Amygdala (tissue), 56 donors: ENCODE results near the gene SMAD2.
"Not testable (repeated sequence)": the region's sequence is repeated elsewhere in the genome, so short reads cannot be mapped to it uniquely, and the experiment has no call there.

ENCODE experiments used
- DNase-seq, 56 donors: peaks; one replicate each; lab custom pipeline; 2025; lab: John Stamatoyannopoulos, UW

The SMAD2 gene

DNA sequence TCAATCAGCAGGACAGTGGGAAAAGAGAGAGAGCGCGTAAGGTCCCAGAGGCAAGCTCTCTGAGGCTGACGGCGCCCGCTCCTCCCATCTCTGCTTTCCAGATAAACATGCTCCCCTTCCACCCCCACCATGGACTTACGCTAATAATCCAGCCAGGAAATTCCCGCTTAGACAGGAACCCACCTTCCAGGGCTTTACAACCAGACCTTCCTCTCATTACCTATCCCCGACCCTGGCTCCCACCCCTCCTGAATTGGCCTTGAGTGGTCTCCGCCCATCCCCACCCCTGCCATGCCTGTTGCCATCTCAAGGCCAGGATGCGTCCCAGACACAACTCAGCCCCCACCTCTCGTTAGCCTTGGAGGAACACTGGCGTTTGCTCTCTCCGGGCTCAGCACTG lies 131.1 kb downstream of the SMAD2 start:
- DNase-seq: no peak

DNA sequence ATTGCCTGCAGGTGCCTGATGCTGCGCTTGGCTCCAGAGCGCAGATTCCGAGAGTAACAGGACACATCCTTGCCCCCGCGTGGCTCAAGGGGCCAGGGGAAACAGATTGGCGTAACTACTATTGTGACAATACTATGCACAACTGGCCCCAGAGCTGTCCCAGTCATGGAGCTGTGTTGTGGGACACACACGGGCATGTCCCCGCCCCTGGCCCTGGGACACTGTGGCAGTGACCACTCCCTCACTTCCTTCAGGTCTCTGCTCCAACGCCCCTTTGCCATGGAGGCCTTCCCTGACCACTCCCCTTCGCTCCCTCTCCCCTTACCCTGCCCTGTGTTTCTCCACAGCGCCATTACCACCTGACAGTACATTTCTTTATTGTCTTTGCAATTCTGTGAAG lies 132.1 kb downstream of the SMAD2 start:
- DNase-seq: no peak

DNA sequence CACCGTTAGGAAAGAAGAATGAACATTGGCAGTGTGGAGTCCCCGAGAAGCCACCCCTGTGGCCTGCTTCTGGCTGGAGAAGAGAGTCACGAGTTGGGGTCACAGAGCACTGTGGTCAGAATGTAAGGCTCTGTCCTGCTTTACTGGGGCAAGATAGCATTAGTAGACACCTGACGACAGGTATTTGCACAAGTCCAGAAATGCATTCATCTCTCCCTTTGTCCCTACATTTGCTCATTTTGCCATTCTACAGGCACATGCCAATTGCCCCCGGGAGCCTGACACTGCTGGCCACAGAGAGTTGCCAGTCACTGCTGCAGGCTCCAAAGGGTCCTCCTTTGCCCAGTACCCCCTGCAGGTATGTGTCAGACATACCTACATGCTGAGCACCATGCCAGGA lies 133.3 kb downstream of the SMAD2 start:
- no peak for DNase-seq

DNA sequence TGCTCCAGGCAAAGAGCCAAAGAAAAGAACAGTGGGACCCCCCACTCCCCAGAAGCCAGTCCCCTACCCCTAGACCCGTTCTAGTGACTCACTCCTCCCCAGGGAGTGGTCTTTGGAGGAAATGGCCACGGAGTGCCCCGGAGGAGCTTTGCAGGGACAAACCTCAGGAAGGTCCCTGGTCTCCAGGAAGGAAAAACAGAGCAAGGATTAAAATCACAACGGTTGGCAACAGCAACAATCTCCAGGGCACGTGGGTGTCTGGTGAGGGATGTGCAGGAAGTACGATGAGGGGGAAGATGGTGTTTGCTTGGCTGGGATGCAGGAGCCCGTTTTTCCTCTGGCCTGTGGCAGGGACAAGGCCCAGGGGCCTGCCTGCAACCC lies 135.0 kb downstream of the SMAD2 start:
- peak in 8 of 56 donors; percentile 1 to 39 (median 8) for DNase-seq

DNA sequence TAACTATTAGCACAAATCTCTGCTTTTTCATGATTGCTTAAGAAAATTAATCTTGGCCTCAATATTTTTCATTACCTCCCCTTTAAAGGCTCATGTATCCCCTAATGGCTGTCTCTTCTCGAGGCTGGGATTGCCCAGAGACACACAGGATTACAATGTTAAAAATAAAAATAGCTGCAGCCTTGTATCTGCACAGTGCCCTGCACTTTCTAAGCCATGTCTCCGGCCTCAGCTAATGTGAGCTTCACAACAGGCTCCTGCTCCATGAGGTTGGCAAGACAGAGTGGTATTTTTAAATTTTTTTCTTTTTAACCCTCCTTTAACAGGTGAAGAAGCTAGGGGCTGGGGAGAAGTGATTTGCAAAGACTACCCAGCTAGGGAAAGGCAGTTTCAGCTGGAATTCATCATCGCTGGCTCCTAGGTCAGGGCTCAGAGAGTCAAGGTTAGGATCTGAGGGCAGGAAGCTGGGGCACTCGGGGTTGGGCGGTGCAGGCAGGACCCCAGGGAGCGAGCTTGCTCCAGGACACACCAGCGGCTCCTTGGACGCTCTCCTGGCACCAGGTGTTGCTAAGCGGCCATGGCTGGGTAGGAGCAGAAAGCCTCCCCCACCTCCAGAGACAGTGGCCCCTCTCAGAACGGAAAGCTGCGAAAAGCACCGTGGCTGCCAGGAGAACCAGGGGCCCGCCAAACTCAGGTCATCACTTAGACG lies 135.6 kb downstream of the SMAD2 start:
- no peak for DNase-seq

DNA sequence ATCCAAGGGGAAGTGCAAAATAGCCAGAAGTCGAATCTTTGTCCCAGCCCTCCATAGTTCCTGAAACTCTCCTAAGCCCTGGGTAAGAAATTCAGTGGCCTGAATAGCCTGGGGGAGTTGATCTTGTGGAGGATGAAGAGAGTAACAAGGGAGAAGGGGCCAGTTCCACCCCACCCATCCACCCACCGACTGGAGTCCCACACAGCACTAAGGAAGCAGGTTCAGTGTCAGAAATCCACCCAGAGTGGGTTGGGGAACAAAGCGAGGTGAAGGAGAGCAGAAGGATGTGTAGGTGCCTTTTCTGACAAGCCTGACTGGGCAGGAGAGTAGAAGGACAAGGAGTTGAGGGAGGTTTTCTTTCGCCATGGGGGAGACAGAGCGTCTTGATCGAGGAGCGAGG lies 136.8 kb downstream of the SMAD2 start:
- DNase-seq: no peak

DNA sequence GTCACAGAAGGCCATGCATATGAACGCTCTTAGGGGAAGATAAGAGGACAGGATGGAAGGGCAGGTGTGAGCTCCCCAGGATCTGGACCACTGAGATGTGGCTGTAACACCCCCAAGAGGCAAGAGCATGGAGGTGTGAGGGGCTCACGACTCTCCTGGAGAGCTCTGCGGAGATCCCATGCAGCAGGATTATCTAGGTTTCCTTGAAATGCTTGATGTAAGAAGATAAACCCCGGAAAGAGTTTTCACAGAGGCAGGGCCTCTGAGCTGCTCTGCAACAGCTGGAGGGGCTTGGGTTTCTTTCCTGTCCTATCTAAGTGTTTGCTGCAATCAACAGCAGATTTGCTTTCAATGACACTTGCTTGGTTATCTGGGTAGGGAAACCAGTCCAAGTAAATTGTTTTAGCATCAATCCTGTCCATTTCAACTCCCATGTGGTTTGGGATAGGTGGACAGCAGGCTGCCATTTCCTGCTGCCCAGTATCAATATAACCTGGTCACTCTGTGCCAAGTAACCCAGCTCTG lies 138.9 kb downstream of the SMAD2 start:
- no peak for DNase-seq

DNA sequence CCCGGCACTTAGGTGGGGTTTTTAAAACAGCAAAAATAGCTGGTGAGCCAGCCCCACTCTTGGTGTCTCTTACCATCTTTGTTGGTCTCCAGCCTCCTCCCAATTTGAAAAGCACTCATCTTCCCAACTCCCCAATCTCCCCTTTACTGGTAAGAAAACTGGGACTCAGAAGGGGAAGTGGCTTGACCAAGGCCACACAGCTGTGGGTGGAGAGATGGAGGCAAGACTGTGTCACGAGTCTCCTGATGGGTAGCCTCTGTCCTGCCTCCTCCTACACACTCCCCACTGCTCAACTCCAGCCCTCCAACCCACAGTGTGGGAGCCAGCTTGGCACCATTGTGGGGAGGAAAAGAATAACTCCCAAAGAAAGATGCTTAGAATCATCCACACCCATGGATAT lies 140.4 kb downstream of the SMAD2 start:
- DNase-seq: no peak

DNA sequence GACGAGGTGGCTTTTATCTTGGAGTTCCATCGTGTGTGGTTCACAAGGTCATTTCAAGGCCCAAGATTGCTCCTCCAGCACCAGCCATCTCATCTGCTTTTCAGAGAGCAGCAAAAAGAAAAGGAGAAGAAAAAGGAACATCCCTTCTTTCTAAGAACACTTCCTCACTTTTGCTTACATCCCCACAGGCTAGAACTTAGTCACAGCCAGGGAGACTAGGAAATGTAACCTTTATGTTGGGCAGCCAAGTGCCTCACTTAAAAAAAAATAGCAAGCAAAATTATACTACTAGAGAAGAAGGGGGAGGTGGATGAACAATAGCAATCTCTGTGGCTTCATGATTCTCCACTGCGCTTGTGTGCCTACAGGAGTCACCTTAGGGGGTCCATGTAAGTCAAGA lies 141.8 kb downstream of the SMAD2 start:
- no peak for DNase-seq

DNA sequence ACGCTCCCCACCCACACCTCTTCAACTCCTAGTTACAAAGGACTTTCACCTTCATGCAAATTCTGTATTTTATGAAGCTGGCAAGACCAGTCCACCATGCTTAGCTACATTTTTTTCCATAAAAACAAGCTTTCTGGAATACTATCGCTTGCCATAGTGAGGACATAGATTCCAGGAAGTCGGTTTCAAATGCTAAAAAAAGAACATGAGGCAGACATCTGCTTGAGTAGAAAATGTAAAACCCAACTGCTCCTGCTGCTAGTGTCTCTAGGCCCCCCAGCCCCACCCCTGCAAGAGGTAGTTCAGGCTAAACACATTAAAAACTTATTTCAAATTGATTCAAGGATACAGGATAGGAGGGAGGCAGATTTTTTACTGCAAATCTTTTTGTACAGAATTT lies 148.9 kb downstream of the SMAD2 start:
- no peak for DNase-seq

DNA sequence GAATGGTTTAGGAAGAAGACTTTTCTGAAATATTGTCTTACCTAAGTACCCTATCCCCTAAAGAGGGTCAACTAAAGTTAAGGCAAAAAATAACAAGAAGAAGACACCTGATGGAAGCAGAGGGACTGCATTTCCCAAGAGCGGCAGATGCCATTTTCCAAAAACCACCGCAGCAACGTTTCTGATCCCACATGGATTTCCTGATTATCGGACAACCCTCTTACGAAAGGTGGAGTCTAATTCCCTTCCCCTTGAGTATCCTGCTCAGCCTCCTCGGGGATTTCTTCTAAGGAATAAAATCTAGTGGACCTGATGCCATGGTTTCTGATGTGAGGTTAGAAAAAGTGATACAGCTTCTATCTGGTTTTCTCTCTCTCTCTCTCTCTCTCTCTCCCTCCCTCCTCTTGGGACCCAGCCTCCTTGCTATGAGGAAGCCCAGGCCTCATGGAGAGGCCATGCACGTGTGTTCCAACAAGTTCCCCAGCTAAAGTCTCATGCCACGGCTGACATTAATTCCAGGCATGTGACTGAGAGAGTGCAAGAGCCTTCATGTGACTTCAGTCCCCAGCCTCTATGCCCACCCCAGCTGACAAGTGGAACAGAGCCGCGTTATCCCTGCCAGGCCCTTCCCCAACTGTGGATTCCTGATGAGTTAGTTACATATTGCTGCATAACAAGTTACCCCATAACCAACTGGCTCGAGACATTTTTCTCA lies 150.3 kb downstream of the SMAD2 start:
- DNase-seq: no peak

DNA sequence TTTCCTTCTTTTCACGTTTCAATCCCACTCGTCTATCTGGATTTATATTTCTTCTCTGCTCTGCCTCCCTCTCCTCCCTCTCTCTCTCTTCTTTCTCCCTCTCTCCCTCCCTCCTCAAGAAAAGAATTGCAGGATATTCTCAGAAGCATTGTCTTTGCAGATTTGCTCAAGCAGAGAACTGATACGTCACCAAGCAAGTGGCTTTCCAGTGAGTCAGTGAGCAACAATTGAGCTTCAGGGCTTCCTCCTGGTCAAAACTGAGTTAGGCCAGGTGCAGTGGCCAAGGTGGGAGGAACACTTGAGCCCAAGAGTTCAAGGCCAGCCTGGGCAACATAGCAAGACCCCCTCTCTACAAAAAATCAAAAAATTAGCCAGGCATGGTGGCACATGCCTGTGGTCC lies 151.1 kb downstream of the SMAD2 start:
- DNase-seq: no peak

DNA sequence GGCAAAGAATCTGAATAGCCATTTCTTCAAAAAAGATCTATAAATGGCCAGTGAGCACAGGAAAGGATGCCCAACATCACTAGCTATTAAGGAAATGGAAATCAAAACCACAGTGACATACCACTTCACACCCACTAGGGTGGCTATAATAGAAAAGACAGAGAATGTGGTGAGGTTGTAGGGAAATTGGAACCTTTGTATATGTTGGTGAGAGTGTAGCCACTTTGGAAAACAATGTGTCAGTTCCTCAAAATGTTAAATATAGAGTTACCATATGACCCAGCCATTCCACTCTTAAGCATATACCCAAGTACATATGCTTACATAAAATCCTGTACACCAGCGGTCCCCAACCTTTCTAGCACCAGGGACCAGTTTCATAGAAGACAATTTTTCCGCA lies 152.8 kb downstream of the SMAD2 start:
- no peak for DNase-seq

DNA sequence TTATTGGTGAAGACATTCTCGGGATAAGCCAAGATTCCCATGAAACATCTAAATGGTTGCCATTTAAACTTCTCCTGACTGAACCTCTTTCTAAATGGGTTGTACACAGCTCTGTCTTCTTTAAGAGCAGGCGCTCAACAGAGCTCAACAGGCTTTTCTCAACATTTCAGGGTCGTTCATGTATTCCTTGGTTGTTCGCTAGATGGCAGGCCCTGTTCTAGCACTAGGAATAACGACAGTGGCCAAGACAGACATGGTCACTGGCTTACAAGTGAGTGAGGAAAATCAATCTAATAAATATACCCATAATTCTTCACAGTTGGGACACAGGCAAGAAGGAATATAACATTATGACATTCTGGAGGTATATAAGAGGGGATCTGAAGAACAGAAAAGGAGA lies 154.5 kb downstream of the SMAD2 start:
- peak in 6 of 56 donors; percentile 11 to 31 (median 14) for DNase-seq

DNA sequence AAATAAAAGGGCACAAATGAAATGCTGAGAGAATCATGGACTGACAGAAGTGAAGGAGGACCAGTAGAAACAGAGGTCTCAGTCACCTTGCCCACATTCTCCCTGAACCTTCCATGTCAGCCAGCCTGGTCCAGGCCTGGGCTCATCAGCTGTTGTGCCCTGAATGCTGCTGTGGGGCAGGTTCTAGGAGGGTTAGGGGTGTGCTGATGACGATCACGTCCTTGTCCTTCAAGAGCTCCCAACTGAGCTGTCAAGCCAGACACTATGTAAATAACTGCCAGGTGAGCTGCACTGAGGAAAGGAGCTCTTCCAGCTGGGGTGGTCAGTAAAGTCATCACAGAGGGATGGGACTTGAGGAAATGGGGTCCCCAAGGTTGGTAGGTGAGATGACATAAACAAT lies 156.5 kb downstream of the SMAD2 start:
- no peak for DNase-seq

DNA sequence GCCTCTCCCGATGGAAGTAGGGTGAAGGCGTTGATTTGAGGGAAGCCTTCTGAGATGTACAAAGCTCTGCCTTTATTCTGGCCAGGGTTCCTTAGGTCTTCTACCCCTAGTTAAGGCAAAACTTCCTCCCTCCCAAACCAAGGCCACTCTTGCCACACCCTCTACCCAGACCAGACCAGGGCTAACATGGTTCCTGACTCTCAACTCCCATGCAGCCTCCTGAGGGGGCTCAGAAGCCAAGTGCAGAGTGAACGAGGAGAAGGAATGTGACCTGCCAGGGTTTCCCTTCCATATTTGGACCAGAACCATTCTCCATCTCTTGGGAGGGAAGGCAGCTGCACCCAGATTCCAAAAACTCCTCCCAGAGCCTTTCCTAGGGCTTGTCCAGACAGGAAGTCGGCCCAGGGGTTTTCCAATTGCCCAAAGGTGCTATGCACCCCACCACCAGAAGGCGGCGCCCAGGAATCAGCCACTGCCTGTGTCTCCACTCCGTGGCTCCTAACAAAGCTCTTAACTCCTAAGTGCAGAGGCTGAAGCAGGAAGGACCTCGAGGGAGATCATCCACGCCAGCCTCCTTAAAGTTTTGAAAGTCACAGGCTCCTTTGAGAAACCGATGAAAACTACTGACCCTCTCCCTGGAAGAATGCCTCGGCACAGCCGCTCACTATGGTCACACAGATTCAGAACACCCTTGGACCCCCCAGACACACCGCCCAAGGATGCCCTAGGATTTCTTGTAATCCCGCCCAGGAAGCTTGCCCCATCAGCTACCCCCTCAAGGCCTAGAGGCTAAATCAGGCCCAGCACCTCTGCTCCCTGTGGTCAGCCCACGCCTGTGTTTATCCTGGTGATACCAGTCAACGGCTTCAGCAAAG lies 157.8 kb downstream of the SMAD2 start:
- DNase-seq: peak in 8 of 56 donors; percentile 4 to 43 (median 10)

DNA sequence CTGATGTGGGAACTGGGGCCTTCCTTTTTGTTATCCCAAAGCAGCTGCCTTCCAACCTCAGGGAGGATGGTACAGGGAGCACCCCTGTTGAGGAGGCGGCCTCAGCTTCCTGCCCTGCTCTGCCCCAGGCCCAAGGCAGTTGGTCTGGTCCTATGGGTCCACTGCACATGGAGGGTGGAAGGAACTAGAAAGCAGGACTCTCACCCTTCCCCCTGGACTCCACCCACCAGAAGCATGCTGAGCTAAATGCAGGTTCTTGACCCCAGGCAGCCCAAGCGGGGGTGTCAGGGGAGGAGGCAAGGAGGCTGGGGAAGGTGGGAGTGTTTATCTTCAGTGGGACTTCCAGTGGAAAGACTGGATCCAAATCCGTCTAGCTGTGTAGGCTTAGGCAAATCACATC lies 158.5 kb downstream of the SMAD2 start:
- DNase-seq: no peak

DNA sequence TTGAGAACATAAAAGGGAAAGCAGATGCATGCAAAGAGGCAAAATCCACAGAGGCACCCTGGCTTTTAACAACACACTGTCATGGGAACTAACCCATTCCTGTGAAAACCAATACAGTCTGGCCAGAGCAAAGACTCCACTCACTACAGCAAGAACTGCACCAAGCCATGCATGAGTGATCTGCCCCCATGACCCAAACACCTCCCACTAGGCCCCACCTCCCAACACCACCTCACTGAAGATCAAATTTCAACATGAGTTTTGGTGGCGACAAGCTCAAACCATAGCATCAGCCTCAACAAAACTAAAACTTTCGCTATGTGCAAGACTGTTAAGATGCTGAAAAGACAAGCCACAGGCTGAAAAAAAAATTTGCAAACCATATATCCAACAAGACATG lies 162.8 kb downstream of the SMAD2 start:
- no peak for DNase-seq

DNA sequence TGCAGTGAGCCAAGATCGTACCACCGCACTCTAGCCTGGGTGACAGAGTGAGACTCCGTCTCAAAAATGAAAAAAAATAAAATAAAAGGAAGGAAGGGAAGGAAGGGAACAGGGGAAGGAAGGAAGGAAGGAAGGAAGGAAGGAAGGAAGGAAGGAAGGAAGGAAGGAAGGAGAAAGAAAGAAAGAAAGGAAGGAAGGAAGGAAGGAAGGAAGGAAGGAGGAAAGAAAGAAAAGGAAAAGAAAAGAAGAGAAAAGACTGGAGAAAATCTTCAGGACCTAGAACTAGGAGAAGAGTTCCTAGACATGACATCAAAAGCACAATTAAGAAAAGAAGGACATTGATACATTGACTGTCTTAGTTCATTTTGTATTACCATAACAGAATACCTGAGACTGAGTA lies 163.3 kb downstream of the SMAD2 start:
- DNase-seq: not testable (repeated sequence)
